ENCODE measurements around the gene BHLHA15.

GRCh38 chr7:98244871-98245270 lies 33.6 kb downstream of the BHLHA15 start:
- TF ChIP-seq CTCF (optimal IDR thresholded peaks at IDR 0.05 in 1 of 3, IDR thresholded peaks at IDR 0.05 in 1 of 3, conservative IDR thresholded peaks at IDR 0.05 in 1 of 3; ENCODE audit: extremely low read depth in 1 of 3, insufficient read depth in 2 of 3, low read length in 3 of 3): no peak
- TF ChIP-seq EZH2 (IDR thresholded peaks at IDR 0.05; ENCODE audit: low read length): no peak
